ENCODE data around the gene PADI1. TPM values are rescaled to one million over a fixed set of nuclear protein-coding genes. Genes with fewer than 3 reads are reported as not detected.

PADI1 gene
- total RNA-seq, 1 experiment from 2014 or later, result 0.24 TPM

DNA sequence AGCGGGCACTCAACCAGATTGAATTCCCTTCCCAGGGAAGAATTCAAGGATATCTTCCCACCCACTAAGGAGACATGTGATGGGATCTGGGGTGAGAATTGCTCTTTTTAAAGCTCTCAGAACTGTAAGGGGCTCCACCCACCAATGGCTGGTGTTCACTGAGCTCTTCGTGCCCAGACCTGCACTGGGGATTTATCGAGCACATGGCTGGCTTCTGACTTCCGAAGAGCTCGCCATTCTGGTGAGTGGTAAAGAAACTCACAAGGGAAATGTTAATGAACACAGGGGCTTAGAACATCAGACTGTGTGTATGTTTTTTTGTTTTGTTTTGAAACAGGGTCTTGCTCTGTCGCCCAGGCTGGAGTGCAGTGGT, 53.8 kb downstream of the PADI1 start:
- Histone ChIP-seq H3K56ac (ENCODE audit: insufficient read length, low read depth, low read length) (no peak overlapping the region), H3K23ac (ENCODE audit: insufficient read length, low read depth, low read length) (no peak overlapping the region), H3K4me1 (ENCODE audit: insufficient read depth, low read length) (no peaks in the 10 kb centered on the region), H4K5ac (ENCODE audit: insufficient read length, low read depth, low read length) (no peak overlapping the region), H3K79me1 (ENCODE audit: insufficient read depth, low read depth, low read length, poor library complexity, severe bottlenecking) (no peaks in the 10 kb centered on the region), H2BK20ac (ENCODE audit: low read depth, low read length, poor library complexity, severe bottlenecking) (no peak overlapping the region), H3K9ac (ENCODE audit: extremely low read depth, insufficient read length, low read length) (no peak overlapping the region), H3K79me2 (ENCODE audit: insufficient read depth, low read length) (no peaks in the 10 kb centered on the region), H3K4ac (ENCODE audit: low read depth, low read length) (no peak overlapping the region), H2AK5ac (ENCODE audit: insufficient read length, low read length) (no peak overlapping the region), H2BK120ac (ENCODE audit: low read depth, low read length, poor library complexity, severe bottlenecking) (no peak overlapping the region), H4K91ac (ENCODE audit: insufficient read length, low read depth, low read length) (no peak overlapping the region), H3K14ac (ENCODE audit: insufficient read depth, low read length) (no peak overlapping the region), H3T11ph (ENCODE audit: low read length) (no peak overlapping the region), H3K27ac (ENCODE audit: insufficient read length, low read depth, low read length) (no peak overlapping the region), H2BK5ac (ENCODE audit: insufficient read length, low read length) (no peak overlapping the region), H3K4me2 (ENCODE audit: insufficient read depth, insufficient read length, low read length) (no peak overlapping the region), H3K18ac (ENCODE audit: insufficient read length, low read depth, low read length) (no peak overlapping the region), H3K9me3 (ENCODE audit: control insufficient read depth, low read depth, low read length) (no peaks in the 10 kb centered on the region), H4K20me1 (ENCODE audit: control insufficient read depth, insufficient read depth, insufficient read length) (no peaks in the 10 kb centered on the region), H2BK15ac (ENCODE audit: low read depth, low read length) (no peak overlapping the region), H2AFZ (ENCODE audit: low read length) (no peak overlapping the region), H3K23me2 (ENCODE audit: insufficient read length, low read depth, low read length, poor library complexity, severe bottlenecking) (no peaks in the 10 kb centered on the region), H3K27me3 (ENCODE audit: insufficient read depth, low read length) (no peaks in the 10 kb centered on the region), H2BK12ac (ENCODE audit: insufficient read length, low read depth, low read length) (no peak overlapping the region), H4K8ac (replicated peaks; ENCODE audit: insufficient read length, low read depth, low read length) (no peak overlapping the region)
- H3K4me3 Mint-ChIP-seq, result no peak overlapping the region
- 0 out of 7 replicates have a peak overlapping the region, but pooled peaks of 1 of the 3 experiments have one; percentile 66 for H3K27ac Mint-ChIP-seq
- H3K36me3 Mint-ChIP-seq (ENCODE audit: insufficient read depth in 1 of 3, low read depth in 3 of 3), result peaks cover 0 to 5% (median 0%) of the 10 kb centered on the region in 3 experiments; a peak in 2 of 7 replicates
- no peaks in the 10 kb centered on the region for H3K27me3 Mint-ChIP-seq (ENCODE audit: low read depth)
- WGBS (ENCODE audit: extremely low coverage, insufficient read length, low lambda C conversion rate), result no CpG with 5 or more reads among the region's 6 CpGs
- DNase-seq, result no peak
- TF ChIP-seq, protein P1, sequence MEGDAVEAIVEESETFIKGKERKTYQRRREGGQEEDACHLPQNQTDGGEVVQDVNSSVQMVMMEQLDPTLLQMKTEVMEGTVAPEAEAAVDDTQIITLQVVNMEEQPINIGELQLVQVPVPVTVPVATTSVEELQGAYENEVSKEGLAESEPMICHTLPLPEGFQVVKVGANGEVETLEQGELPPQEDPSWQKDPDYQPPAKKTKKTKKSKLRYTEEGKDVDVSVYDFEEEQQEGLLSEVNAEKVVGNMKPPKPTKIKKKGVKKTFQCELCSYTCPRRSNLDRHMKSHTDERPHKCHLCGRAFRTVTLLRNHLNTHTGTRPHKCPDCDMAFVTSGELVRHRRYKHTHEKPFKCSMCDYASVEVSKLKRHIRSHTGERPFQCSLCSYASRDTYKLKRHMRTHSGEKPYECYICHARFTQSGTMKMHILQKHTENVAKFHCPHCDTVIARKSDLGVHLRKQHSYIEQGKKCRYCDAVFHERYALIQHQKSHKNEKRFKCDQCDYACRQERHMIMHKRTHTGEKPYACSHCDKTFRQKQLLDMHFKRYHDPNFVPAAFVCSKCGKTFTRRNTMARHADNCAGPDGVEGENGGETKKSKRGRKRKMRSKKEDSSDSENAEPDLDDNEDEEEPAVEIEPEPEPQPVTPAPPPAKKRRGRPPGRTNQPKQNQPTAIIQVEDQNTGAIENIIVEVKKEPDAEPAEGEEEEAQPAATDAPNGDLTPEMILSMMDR (conservative IDR thresholded peaks at IDR 0.05), result no peak
- H3K4me1 Mint-ChIP-seq, result peaks cover 0 to 2% of the 10 kb centered on the region in 2 experiments; a peak in 1 of 4 replicates
- H3K9me3 Mint-ChIP-seq, result peaks cover 4 to 5% of the 10 kb centered on the region in 2 experiments; a peak in 4 of 5 replicates

Measured in H9 (cell line).